Tibial nerve (tissue), 4 donors: ENCODE data around the gene LRRC74A. TPM values are rescaled to one million over a fixed set of nuclear protein-coding genes. Genes with fewer than 3 reads are reported as not detected.

Experiments used
- DNase-seq, 2 donors: peaks; one replicate each; pipeline ENCODE4 v3.0.0-alpha.2; 2019; ENCODE audit warnings: low spot score in 2 of 2
- H3K27ac ChIP-seq, 4 donors: fragments of 200-600 bp; sonication (generic) in 3 of 4; one replicate each; pipeline ENCODE4 v1.5.1; 2017 to 2019; ENCODE audit warnings: mild to moderate bottlenecking in 1 of 4
- H3K27me3 ChIP-seq, 2 donors: fragments of 200-600 bp; sonication (generic) in 1 of 2; one replicate each; pipeline versions ENCODE4 v1.5.1 to v1.6.0; 2017 to 2019
- H3K36me3 ChIP-seq, 3 donors: fragments of 200-600 bp; sonication (generic); one replicate each; pipeline ENCODE4 v1.5.1; 2018 to 2019
- H3K4me1 ChIP-seq, 4 donors: fragments of 200-600 bp; sonication (generic) in 3 of 4; one replicate each; pipeline ENCODE4 v1.5.1; 2017 to 2019
- H3K4me3 ChIP-seq, 4 donors: fragments of 200-600 bp; sonication (generic) in 3 of 4; one replicate each; pipeline ENCODE4 v1.5.1; 2017 to 2019; ENCODE audit warnings: mild to moderate bottlenecking in 1 of 4, moderate library complexity in 1 of 4
- H3K9me3 ChIP-seq, 4 donors: fragments of 200-600 bp; sonication (generic) in 3 of 4; one replicate each; pipeline ENCODE4 v1.5.1; 2017 to 2019
- EP300 ChIP-seq, 2 donors: sonication (generic); formaldehyde crosslinking; IDR thresholded peaks; one replicate each; pipeline ENCODE4 v1.6.1; 2017; ENCODE audit warnings: antibody characterized with exemption in 2 of 2, mild to moderate bottlenecking in 1 of 2
- POLR2A ChIP-seq, 2 donors: fragments of 450-650 bp; IDR thresholded peaks; one replicate each; pipeline ENCODE4 v1.6.1; 2017; ENCODE audit warnings: antibody characterized with exemption in 2 of 2, mild to moderate bottlenecking in 2 of 2, moderate library complexity in 2 of 2
- WGBS, 2 donors: methylation state at CpG; one replicate each; pipeline ENCODE4 v1.1.5; 2018; 5-methylcytosine and 5-hydroxymethylcytosine counted together
- total RNA-seq, 4 donors: library from RNA; depleted of rRNA; stranded (reverse); fragments of >200 nt; gene quantifications; one replicate each; pipeline ENCODE4 v1.1.0, GENCODE V29; 2016
- TF ChIP-seq, protein P1 (sequence below), 5 experiments: fragments of 200-600 bp in 3 of 5; fragments of 450-650 bp in 2 of 5; sonication (generic) in 3 of 5; IDR thresholded peaks; one replicate each; pipeline ENCODE4 v1.5.1; 2016 to 2019; ENCODE audit warnings: antibody characterized with exemption in 5 of 5, mild to moderate bottlenecking in 3 of 5, moderate library complexity in 2 of 5

Gene LRRC74A
- total RNA-seq, 4 donors from 2014 or later, result not detected

DNA sequence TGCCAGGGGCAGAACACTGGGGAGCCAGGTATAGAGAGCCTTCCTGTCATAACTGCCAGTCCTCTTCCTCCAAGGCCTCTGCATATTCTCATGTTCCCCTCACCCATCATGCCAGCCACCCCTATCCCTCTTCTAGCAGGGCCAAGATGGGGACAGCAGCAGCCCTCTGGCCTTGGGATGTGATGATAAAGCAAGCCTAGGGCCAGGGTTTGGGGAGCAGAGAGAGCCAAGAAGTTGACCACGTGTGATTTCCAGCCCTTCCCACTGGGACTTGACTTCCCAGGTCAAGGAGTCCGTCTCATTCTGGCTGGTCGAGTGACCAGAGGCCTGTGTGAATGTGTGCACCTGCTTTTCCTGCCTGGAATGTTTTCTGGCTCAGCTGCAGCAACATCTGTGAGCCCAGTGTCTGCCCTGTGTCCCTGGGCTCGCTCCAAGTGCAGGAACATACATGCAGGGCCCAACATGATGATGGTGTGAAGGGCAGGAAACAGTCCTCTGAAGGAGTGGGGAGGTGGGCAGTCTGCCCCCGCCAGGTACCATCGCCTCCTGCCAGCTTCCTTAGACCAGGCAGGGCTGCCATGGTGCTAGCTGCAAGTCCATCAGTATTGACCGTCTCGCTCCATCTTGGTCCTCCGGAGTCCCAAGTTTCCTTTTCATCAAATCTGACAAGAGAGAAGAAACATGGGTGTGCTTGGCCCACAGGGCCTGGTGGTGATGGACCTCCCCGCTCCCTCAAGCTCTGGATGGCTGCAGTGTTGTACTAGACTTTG is 43.9 kb upstream of the LRRC74A start:
- H3K27me3 ChIP-seq, result no peaks in the 10 kb centered on the region
- WGBS, 2 donors, result 66 to 79% methylated on average over 10 of the region's 10 CpGs
- H3K27ac ChIP-seq, result peak overlapping the region in 3 of 4 donors; percentile 9 to 66 (median 65)
- H3K4me1 ChIP-seq, result peaks cover 0 to 49% (median 12%) of the 10 kb centered on the region in 4 donors
- TF ChIP-seq EP300 (IDR thresholded peaks at IDR 0.05) (no peak), POLR2A (IDR thresholded peaks at IDR 0.05) (no peak)
- TF ChIP-seq, protein P1, sequence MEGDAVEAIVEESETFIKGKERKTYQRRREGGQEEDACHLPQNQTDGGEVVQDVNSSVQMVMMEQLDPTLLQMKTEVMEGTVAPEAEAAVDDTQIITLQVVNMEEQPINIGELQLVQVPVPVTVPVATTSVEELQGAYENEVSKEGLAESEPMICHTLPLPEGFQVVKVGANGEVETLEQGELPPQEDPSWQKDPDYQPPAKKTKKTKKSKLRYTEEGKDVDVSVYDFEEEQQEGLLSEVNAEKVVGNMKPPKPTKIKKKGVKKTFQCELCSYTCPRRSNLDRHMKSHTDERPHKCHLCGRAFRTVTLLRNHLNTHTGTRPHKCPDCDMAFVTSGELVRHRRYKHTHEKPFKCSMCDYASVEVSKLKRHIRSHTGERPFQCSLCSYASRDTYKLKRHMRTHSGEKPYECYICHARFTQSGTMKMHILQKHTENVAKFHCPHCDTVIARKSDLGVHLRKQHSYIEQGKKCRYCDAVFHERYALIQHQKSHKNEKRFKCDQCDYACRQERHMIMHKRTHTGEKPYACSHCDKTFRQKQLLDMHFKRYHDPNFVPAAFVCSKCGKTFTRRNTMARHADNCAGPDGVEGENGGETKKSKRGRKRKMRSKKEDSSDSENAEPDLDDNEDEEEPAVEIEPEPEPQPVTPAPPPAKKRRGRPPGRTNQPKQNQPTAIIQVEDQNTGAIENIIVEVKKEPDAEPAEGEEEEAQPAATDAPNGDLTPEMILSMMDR (IDR thresholded peaks at IDR 0.05), result no peak
- H3K36me3 ChIP-seq, result peaks cover 0 to 75% (median 0%) of the 10 kb centered on the region in 3 donors
- H3K4me3 ChIP-seq, result no peak overlapping the region
- H3K9me3 ChIP-seq, result no peaks in the 10 kb centered on the region
- no peak for DNase-seq

DNA sequence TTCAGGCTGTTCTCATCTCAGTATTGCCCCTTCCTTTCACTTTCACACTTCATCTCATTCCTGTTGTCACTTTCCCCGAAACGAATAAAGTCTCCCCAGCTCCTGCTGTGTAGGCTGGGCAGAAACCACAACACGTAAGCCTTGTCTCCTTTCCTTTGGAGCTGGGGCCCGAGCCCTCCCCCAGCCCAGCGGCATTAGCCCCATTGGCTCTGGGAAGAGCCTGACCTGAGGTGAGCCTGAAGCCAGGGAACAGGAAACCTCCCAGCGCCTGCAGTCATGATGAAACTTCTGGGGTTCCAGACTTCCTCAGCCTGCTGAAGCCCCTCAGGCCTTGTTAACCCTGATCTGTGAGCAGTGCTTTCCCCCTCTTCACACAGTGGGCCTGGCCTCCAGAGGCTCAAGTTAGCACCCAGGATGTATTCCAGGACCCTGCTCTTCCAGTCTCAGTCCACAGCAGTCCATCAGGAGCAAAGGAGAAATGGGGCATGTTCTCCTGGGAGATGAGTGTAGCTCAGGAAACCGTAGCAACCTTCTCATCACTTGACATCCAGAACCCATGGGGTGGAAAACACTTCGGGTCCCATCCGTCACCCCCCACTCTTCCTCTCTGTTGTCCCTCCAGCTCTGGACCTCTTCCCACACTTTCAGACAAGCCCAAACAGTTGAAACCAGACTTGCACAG is 43.2 kb upstream of the LRRC74A start:
- no peaks in the 10 kb centered on the region for H3K27me3 ChIP-seq
- H3K9me3 ChIP-seq, result no peaks in the 10 kb centered on the region
- H3K36me3 ChIP-seq, result peaks cover 0 to 75% (median 0%) of the 10 kb centered on the region in 3 donors
- 44 to 50% methylated on average over 8 to 9 of the region's 9 CpGs for WGBS, 2 donors
- TF ChIP-seq POLR2A (IDR thresholded peaks at IDR 0.05) (no peak), EP300 (IDR thresholded peaks at IDR 0.05) (no peak)
- TF ChIP-seq, protein P1 (IDR thresholded peaks at IDR 0.05), result no peak
- peaks cover 0 to 49% (median 12%) of the 10 kb centered on the region in 4 donors for H3K4me1 ChIP-seq
- no peak for DNase-seq
- H3K27ac ChIP-seq, result peak overlapping the region in 3 of 4 donors; percentile 9 to 66 (median 65)
- no peak overlapping the region for H3K4me3 ChIP-seq

DNA sequence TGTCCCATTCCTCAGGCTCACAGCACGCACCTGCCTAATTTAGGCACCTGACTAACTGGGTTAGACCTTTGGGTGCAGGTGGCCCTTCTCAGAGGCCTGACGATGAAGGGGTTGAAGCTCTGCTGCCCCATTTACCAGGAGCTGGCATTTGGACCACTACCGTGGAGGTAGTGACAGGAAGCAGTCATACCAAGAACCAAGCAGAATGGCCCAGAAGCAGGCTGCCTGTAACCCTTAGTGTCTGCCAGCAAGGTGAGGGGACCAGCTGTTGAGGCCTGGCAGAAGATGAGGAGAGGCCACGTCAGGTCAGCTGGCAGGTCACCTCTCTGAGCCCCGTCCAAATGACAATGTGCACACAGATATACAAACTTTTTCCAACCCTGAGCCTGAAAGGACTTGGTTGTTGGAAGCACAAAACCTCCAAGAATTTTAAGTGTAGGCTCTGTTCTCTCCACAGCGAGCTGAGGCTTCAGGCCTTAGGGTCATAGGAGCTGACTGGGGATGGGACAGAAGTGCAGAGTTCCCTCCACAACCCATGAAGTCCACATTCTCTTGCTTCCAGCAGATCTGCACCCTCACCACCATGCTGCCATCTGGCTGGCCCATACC is 41.8 kb upstream of the LRRC74A start:
- H3K9me3 ChIP-seq, result no peaks in the 10 kb centered on the region
- H3K4me1 ChIP-seq, result peaks cover 0 to 49% (median 12%) of the 10 kb centered on the region in 4 donors
- H3K36me3 ChIP-seq, result peaks cover 0 to 76% (median 8%) of the 10 kb centered on the region in 3 donors
- DNase-seq, result no peak
- no peak overlapping the region for H3K4me3 ChIP-seq
- no peaks in the 10 kb centered on the region for H3K27me3 ChIP-seq
- WGBS, 2 donors, result 64 to 66% methylated on average over 6 of the region's 6 CpGs
- peak overlapping the region in 1 of 4 donors; percentile 66 for H3K27ac ChIP-seq
- TF ChIP-seq POLR2A (IDR thresholded peaks at IDR 0.05), result no peak
- no peak for TF ChIP-seq EP300 (IDR thresholded peaks at IDR 0.05)
- TF ChIP-seq, protein P1 (IDR thresholded peaks at IDR 0.05), result no peak

DNA sequence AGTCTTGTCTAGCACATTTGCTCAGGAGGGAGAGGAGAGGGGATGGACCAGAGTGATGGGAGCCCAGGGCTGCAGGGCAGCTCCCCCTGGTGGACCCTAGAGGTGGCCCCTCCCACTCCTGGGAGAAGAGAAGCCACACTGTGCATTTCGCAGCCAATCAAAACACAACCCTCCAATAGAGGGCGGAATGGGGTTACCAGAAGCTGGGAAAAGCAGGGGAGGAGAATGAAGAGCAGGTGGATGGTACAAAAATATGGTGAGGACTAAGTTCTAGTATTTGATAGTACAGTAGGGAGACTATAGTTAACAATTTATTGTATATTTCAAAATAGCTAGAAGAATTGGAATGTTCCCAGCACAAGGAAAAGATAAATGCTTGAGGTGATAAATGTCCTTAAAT is 41.3 kb upstream of the LRRC74A start:
- peak; percentile 52 to 84 for DNase-seq
- TF ChIP-seq, protein P1 (IDR thresholded peaks at IDR 0.05), result peak; percentile 64 to 89 (median 83)
- no peak for TF ChIP-seq POLR2A (IDR thresholded peaks at IDR 0.05)
- peak in 1 of 2 donors; percentile 51 for TF ChIP-seq EP300 (IDR thresholded peaks at IDR 0.05)
- Histone ChIP-seq H3K9me3 (no peaks in the 10 kb centered on the region), H3K36me3 (peaks cover 0 to 76% (median 9%) of the 10 kb centered on the region in 3 donors), H3K27ac (peak overlapping the region in 1 of 4 donors; percentile 63), H3K4me1 (peaks cover 0 to 48% (median 12%) of the 10 kb centered on the region in 4 donors), H3K4me3 (no peak overlapping the region), H3K27me3 (no peaks in the 10 kb centered on the region)
- WGBS, 2 donors, result 7 to 11% methylated on average over 2 of the region's 2 CpGs
